Stimulated activated CD8-positive, alpha-beta memory T cell treated with anti-CD3 and anti-CD28 coated beads, Interleukin-4, amount 100 ng/mL, for 48 hours (primary cell): ENCODE data around the gene OGDHL.
"Not testable (repeated sequence)": the region's sequence is repeated elsewhere in the genome, so short reads cannot be mapped to it uniquely, and the experiment has no call there.

Experiments used
- DNase-seq: peaks from one replicate; pipeline ENCODE4 v3.0.0-alpha.2; 2020

Gene OGDHL

GRCh38 chr10:49754951-49755350 lies 7.2 kb downstream of the OGDHL start:
- not testable (repeated sequence) for DNase-seq

DNA sequence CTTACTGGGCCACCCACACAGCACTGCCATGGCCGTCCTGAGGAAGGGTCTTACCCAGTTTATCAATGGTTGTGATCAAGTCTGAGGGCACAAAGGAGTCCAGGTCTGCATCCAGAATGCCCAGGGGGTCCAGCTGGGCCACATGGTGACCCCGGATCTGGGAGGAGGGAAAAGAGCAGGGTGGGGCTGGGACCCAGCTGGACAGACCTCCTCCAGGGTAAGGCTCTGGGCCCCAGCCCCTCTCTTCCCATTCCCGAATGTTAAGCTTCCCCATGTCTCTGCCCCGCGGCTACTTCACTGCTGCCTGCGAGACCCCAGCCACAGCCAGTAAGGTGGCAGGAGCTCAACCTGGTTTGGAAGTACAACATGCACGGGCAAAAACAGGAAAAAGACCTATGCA lies 9.5 kb downstream of the OGDHL start:
- no peak for DNase-seq

DNA sequence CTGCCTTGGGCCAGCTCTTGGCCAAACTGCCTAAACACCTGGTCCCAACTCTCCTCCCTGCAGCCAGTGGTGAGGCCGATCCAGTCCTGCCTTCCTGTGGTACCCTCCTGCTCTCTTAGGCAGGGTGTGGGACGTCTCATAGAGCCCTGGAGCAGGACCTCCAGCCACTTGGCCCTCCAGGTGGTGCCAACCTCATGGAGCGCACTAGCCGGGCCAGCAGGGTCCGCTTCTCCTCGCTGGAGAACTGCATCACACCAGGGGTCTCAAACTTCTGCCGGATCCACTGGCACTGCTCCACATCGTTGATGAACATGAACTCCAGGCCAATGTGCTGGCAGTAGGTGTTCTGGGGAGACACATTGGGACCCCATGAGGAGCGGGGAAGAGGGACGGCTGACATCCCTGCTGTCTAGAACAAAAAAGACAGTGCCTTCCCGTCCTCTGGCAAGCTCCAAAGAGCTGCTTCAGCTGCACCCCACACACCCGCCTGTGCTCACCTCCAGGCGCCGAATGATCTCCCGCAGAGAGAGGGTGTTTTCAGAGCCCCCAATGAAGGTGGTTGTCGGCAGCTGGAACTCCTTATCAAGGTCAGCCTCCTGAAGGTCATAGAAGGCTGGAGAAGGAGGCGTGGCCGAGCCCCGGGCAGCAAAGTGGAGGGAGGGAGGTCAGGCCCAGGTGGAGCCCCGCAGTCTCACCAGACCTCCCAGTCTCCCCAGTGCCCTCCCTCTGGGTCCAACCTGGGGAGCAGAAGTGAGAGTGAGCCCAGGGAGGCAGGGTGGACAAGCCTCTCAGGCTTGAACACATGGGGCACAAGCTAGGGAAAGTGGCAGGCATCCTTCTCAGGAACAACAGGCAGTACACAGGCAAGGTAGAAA lies 10.2 kb downstream of the OGDHL start:
- DNase-seq, result no peak

GRCh38 chr10:49751216-49751615 lies 10.9 kb downstream of the OGDHL start:
- DNase-seq, result no peak

DNA sequence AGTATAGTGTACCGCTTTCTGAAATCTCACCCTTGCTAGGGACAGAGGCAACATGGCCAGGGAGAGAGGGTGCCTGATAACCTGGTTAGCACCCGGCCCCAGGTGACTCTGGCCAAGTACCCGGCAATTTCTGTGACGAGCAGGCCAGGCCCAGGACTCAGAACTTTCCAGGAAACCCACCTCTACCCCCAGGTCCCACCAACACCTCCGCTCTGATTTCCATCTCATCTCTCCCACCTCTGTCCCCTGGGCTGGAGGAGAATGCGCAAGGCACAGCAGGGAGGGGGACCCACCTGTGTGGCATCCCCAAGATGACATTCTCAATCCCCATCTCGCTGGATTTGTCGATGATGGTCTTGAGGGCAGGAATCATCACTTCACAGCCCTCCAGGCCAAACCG lies 11.6 kb downstream of the OGDHL start:
- DNase-seq, result no peak

- no peak for DNase-seq
These were observed 12.3 kb downstream of the OGDHL start for GRCh38 chr10:49749556-49750491.

GRCh38 chr10:49749144-49749543 lies 13.0 kb downstream of the OGDHL start:
- no peak for DNase-seq

GRCh38 chr10:49748006-49748405 lies 14.1 kb downstream of the OGDHL start:
- no peak for DNase-seq

GRCh38 chr10:49747303-49747646 lies 14.8 kb downstream of the OGDHL start:
- DNase-seq, result no peak

DNA sequence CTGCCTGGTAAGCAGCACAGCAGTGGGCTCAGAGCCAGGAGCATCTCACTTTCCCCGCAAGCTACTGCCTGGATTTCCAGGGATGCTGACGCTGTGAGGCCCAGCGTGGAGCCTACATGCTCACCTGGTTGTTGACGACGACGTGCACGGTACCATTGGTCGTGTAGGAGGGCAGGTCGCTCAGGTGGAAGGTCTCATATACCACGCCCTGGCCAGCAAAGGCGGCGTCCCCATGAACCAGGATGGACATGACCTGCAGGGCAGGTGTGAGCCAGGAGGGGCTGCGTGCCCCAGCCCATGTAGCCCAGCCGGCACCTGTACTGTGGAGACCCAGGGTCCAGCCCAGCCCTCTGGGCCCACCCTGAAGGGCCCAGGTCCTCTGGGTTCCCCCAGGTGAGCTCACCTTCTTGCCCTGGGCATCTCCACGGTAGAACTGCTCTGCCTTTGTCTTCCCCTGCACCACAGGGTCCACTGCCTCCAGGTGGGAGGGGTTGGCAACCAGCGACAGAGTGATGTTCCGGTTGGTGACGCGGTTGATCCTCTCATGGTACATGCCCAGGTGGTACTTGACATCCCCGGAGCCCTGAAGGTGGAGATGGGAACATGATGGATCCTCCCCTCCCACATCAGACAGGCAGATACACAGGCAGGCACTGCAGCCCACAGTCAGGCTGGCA lies 15.4 kb downstream of the OGDHL start:
- no peak for DNase-seq

DNA sequence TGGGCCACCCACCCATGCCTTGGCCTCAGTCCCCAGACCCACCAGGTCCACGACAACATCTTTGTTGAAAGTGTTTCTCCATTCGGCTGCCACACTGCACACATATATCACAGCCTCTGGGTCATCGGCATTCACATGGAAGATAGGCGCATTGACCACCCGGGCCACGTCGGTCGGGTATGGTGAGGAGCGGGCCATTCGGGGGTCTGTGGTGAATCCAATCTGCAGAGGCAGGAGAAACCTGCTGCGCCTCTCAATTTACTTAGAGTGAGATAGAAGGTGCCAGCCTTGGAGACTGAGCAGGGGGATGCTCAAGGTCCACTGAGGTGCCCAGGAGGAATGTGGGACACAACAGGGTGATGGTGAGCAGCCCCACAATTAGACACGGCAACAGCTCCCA lies 16.4 kb downstream of the OGDHL start:
- no peak for DNase-seq

- DNase-seq, result no peak
These were observed 17.1 kb downstream of the OGDHL start for GRCh38 chr10:49744924-49745605.

GRCh38 chr10:49744091-49744685 lies 17.9 kb downstream of the OGDHL start:
- DNase-seq, result no peak

GRCh38 chr10:49743464-49744075 lies 18.6 kb downstream of the OGDHL start:
- DNase-seq, result no peak

- no peak for DNase-seq
These were observed 19.2 kb downstream of the OGDHL start for GRCh38 chr10:49742683-49743463.

DNA sequence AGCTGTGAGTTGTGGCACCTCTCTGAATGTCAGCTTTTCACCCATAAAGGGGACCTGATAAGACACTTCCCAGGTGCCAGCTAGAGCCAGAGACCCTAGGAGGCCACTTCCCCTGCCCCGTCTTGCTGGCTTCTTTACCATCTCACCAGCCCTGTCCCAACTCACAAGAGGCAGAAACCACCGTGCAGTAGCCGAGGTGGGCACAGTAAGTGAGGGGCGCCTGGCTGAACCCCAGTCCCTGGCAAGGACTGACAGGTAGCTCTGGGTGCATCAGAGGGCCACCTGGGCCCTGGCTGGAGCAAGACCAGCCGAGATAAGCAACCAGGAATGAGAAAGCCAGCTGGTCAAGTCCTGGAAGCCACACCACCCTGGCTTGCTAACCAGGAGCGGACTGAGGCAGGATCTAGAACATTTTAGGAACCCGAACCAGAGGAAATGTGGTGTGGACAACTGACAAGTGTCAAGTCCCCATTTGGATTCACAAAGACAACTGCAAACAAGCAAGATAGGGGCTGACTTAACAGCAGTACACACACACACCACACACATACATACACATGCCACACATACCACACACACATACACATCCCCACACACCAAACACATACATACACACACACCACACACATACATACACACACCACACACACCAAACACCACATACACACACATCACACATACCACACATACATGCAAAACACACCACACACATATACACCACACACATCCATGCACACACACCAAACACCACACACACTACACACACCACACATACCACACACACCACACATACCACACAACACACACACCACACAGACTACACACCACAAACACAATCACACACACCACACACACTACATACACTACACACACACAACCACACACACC lies 20.8 kb downstream of the OGDHL start:
- no peak for DNase-seq

DNA sequence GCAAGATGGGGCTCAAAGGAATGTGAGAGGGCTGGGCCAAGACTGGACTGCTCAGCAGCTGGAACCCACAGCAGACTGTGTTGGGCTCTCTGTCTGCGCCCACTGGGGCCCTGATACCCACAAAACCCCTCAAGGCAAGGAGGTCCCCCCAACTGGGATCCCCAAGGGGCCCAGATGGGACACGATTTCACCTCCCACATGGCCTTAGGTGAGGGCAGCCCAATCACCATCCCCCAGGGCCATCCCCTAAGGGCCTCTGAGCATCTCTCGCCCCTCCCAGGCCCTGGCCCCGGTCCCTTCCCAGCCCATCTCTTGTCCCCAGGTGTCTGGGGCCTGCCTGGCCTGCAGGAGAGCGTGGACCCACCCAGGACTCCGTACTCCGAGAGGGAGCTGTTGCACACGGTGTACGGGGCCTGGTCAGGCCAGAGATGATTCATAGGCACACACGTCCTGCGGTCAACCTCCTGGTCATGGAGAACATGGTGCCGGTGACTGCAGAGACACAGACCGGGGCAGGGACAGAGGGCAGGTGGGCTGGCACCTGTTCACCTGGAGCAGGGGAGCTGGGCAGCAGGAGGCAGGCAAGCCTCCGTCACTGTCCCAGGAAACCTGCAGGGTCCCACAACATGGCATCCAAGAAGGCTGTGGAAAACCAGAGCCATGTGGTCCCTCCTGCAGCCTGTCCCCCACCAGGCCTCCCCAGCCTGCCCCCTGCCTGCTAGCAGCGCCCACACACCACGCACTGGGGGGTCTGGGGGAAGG lies 21.6 kb downstream of the OGDHL start:
- no peak for DNase-seq

DNA sequence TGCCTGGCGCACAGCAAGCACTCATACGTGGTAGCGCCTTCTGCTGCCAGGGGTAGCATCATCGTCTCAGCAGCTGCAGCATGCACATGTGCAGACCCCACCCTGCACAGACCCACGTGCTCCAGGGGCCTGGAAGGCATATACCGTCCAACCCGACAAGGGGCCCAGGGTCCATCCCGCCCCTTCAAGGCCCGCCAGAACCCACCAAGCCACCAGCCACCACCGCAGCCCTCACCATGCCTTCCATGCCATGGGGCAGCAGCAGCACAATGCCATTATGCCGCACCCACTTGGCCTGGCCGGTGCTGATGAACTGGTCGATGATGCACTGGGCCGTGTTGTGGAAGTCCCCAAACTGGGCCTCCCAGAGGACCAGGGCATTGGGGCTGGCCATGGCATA lies 22.7 kb downstream of the OGDHL start:
- no peak for DNase-seq
